ENCODE data around the gene LGALS7B.
"Not testable (repeated sequence)": the region's sequence is repeated elsewhere in the genome, so short reads cannot be mapped to it uniquely, and the experiment has no call there.

The LGALS7B gene

GRCh38 chr19:38815059-38816001 lies 26.3 kb downstream of the LGALS7B start:
- DNase-seq (ENCODE audit: low read depth) = no peak
- no peak overlapping the region for H3K4me3 ChIP-seq (ENCODE audit: low read depth, low read length)
- no peak for TF ChIP-seq CTCF (IDR thresholded peaks at IDR 0.05; ENCODE audit: control insufficient read depth, extremely low read depth, insufficient read depth)

GRCh38 chr19:38816131-38816750 lies 27.2 kb downstream of the LGALS7B start:
- no peak for DNase-seq (ENCODE audit: low read depth)
- no peak overlapping the region for H3K4me3 ChIP-seq (ENCODE audit: low read depth, low read length)
- no peak for TF ChIP-seq CTCF (IDR thresholded peaks at IDR 0.05; ENCODE audit: control insufficient read depth, extremely low read depth, insufficient read depth)

GRCh38 chr19:38817081-38817480 lies 28.1 kb downstream of the LGALS7B start:
- H3K4me3 ChIP-seq (ENCODE audit: low read depth, low read length) = no peak overlapping the region
- TF ChIP-seq CTCF (IDR thresholded peaks at IDR 0.05; ENCODE audit: control insufficient read depth, extremely low read depth, insufficient read depth) = no peak
- no peak for DNase-seq (ENCODE audit: low read depth)

DNA sequence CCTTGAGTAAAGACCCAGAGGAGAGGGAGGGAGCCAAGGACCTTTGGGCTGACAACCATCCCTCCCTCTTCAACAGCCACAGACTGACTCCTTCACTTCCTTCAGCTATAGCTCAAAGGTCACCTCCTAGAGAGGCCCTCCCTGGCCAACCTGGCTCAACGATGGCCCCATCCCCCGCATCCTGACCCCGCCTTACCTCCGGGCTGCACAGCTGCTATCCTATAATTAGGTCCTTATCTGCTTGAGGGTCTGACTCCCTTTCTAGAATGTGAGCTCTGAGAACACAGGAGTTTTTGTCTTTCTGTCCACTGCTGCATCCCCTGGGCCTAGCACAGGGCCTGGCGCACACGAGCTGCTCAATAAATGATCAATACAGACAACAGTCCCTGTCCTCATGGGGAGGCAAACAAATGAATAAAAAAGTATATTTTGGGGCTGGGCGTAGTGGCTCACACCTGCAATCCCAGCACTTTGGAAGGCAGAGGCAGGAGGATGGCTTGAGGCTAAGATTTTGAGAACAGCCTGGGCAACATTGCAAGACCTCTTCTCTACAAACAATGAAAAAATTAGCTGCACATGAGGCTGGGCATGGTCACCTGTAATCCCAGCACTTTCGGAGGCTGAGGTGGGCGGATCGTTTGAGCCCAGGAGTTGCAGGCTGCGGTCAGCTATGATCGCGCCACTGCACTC lies 30.4 kb downstream of the LGALS7B start:
- TF ChIP-seq CTCF (IDR thresholded peaks at IDR 0.05; ENCODE audit: control insufficient read depth, extremely low read depth, insufficient read depth) = no peak
- no peak overlapping the region for H3K4me3 ChIP-seq (ENCODE audit: low read depth, low read length)
- no peak for DNase-seq (ENCODE audit: low read depth)

DNA sequence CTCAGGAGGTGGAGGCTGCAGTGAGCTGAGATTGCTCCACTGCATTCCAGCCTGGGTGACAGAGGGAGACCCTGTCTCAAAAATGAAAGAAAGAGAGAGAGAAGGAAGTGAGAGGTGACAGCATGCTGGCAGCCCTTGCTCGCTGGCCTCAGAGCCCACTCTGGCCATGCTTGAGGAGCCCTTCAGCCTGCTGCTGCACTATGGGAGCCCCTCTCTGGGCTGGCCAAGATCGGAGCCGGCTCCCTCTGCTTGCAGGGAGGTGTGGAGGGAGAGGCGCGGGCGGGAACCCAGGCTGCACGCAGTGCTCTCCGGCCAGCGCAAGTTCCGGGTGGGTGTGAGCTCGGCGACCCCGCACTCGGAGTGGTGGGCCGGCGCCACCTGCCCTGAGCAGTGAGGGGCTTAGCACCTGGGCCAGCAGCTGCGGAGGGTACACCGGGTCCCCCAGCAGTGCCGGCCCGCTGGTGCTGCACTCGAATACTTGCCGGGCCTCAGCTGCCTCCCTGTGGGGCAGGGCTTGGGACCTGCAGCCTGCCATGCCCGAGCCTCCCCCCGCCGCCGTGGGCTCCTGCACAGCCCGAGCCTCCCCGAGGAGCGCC lies 32.3 kb downstream of the LGALS7B start:
- not testable (repeated sequence) for H3K4me3 ChIP-seq (ENCODE audit: low read depth, low read length); DNase-seq (ENCODE audit: low read depth)

DNA sequence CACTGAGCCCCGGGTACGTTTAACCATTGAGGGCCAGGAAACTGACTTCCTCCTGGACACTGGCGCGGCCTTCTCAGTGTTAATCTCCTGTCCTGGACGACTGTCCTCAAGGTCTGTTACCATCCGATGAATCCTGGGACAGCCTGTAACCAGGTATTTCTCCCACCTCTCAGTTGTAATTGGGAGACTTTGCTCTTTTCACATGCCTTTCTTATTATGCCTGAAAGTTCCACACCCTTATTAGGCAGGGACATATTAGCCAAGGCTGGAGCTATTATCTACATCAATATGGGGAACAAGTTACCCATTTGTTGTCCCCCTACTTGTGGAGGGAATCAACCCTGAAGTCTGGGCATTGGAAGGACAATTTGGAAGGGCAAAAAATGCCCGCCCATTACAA lies 36.9 kb downstream of the LGALS7B start:
- not testable (repeated sequence) for H3K4me3 ChIP-seq (ENCODE audit: low read depth, low read length); DNase-seq (ENCODE audit: low read depth)

- TF ChIP-seq CTCF (IDR thresholded peaks at IDR 0.05; ENCODE audit: control insufficient read depth, extremely low read depth, insufficient read depth) = no peak
- DNase-seq (ENCODE audit: low read depth) = no peak
- H3K4me3 ChIP-seq (ENCODE audit: low read depth, low read length) = no peak overlapping the region
Measured at GRCh38 chr19:38826856-38827551, 38.0 kb downstream of the LGALS7B start.

DNA sequence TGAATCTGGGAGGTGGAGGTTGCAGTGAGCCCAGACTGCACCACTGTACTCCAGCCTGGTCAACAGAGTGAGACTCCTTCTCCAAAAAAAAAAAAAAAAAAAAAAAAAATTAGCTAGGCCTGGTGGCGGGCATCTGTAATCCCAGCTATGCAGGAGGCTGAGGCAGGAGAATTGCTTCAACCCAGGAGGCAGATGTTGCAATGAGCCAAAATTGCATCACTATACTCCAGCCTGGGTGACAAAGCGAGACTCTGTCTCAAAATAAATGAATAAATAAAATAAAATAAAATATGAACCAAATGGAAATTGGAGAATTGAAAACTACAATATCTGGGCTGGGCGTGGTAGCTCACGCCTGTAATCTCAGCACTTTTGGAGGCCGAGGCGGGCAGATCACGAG lies 40.2 kb downstream of the LGALS7B start:
- DNase-seq (ENCODE audit: low read depth); H3K4me3 ChIP-seq (ENCODE audit: low read depth, low read length): not testable (repeated sequence)

All from LNCaP clone FGC (cell line).